T-helper 1 cell treated with Interleukin-12 subunit alpha and Interleukin-12 subunit beta and Interleukin-4 antibody, amounts not matched to agents 30 μg/mL and 1 μg/mL, for 36 hours (primary cell): ENCODE measurements around the gene PSMB7.

Source experiments
- H3K27ac Mint-ChIP-seq: one replicate; pipeline ENCODE4 v1.8.0; 2021; ENCODE audit warnings: mild to moderate bottlenecking, mixed read lengths
- H3K27me3 Mint-ChIP-seq: one replicate; pipeline ENCODE4 v1.8.0; 2021; ENCODE audit warnings: low read depth, mixed read lengths
- H3K36me3 Mint-ChIP-seq: one replicate; pipeline ENCODE4 v1.8.0; 2021; ENCODE audit warnings: low read depth, mixed read lengths
- H3K4me1 Mint-ChIP-seq: one replicate; pipeline ENCODE4 v1.8.0; 2021; ENCODE audit warnings: low read depth, mixed read lengths
- H3K4me3 Mint-ChIP-seq: one replicate; pipeline ENCODE4 v1.8.0; 2021; ENCODE audit warnings: mild to moderate bottlenecking, moderate library complexity, mixed read lengths
- H3K9me3 Mint-ChIP-seq: one replicate; pipeline ENCODE4 v1.8.0; 2021; ENCODE audit warnings: mixed read lengths

PSMB7 gene

DNA sequence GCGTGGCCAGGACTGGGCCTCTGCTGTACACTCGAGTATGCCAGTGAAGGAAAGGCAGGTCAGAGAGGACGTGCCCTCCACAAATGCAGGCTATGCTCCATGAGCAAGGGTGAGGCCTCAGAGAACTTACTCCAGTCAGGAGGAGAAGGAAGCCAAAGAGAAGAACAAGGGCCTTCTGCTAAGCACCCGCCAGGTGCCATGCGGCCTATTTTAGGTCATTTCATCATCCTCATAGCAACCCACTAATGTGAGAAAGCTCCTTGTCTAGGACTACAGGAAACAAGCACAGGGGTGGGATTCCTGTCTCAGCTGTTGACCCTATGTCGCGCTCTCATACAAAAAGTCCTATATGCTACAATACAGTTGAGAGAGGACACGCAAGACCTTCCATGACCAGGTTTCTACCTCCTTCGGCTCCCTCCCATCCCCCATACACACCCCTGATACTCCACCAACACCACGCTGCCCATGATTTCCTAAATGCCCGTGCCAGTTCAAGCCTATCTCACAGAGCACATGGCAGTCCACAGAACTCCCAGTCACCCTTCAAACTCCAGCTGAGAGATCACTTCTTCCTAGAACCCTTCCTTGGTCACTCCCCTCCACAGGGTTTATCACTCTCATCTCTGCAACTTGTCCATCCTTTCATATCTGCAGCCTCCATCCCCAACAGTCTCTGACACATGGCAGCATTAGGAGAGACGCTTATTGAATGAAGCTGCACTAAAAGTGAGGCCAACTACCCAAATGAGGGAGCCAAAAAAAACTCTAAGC is 26.8 kb downstream of the PSMB7 start:
- H3K4me3 Mint-ChIP-seq = no peak overlapping the region
- no peaks in the 10 kb centered on the region for H3K27me3 Mint-ChIP-seq
- H3K36me3 Mint-ChIP-seq = peaks cover 5% of the 10 kb centered on the region
- H3K9me3 Mint-ChIP-seq = no peaks in the 10 kb centered on the region
- H3K27ac Mint-ChIP-seq = no peak overlapping the region
- peaks cover 7% of the 10 kb centered on the region for H3K4me1 Mint-ChIP-seq

GRCh38 chr9:124386201-124386600 is 29.0 kb downstream of the PSMB7 start:
- Mint-ChIP-seq H3K9me3 (no peaks in the 10 kb centered on the region), H3K27ac (no peak overlapping the region), H3K36me3 (peaks cover 12% of the 10 kb centered on the region), H3K4me3 (no peak overlapping the region), H3K27me3 (no peaks in the 10 kb centered on the region), H3K4me1 (peaks cover 7% of the 10 kb centered on the region)

DNA sequence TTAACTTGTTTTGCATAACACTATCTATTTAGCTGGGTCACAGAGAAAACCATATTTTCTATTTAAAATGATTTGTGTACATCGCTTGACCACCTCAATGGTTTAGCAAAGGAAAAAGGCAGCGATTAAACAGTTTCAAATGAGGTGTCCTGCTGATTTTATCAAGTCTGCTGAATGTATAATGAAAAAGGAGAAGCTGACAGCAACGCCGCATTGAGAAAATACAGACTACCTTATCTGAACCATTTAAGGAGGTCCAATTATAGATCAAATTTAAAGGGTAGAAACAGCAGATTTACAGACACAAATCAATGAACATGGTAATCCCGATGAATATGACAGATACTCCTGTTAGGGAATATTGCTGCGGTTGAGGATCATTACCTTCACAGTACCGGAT is 29.6 kb downstream of the PSMB7 start:
- H3K9me3 Mint-ChIP-seq = no peaks in the 10 kb centered on the region
- H3K4me3 Mint-ChIP-seq = no peak overlapping the region
- H3K27ac Mint-ChIP-seq = no peak overlapping the region
- peaks cover 8% of the 10 kb centered on the region for H3K36me3 Mint-ChIP-seq
- no peaks in the 10 kb centered on the region for H3K27me3 Mint-ChIP-seq
- H3K4me1 Mint-ChIP-seq = peaks cover 4% of the 10 kb centered on the region

DNA sequence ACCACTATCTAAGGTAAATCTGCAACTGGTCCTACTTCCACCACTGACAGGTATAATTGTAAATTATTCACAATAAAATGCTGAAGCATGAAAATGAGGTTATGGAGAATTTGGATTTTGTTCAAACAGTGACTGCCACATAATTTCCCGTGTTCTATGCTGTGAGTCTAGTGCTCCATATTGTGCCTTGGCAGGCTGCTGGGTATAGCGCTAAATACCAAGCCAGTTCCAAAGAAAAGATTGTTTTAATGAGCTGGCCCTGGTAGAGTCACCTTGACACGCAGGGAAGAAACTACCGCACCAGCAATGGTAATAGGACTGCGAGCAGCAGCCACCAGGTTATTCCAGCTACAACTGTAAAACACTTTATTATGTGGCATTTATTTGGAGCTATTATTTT is 30.4 kb downstream of the PSMB7 start:
- Mint-ChIP-seq H3K9me3 (no peaks in the 10 kb centered on the region), H3K27me3 (no peaks in the 10 kb centered on the region), H3K4me3 (no peak overlapping the region), H3K36me3 (peaks cover 12% of the 10 kb centered on the region), H3K27ac (no peak overlapping the region), H3K4me1 (peaks cover 4% of the 10 kb centered on the region)

GRCh38 chr9:124384210-124384609 is 31.0 kb downstream of the PSMB7 start:
- no peak overlapping the region for H3K27ac Mint-ChIP-seq
- no peak overlapping the region for H3K4me3 Mint-ChIP-seq
- H3K4me1 Mint-ChIP-seq = peaks cover 4% of the 10 kb centered on the region
- H3K9me3 Mint-ChIP-seq = no peaks in the 10 kb centered on the region
- H3K36me3 Mint-ChIP-seq = peaks cover 15% of the 10 kb centered on the region
- H3K27me3 Mint-ChIP-seq = no peaks in the 10 kb centered on the region

DNA sequence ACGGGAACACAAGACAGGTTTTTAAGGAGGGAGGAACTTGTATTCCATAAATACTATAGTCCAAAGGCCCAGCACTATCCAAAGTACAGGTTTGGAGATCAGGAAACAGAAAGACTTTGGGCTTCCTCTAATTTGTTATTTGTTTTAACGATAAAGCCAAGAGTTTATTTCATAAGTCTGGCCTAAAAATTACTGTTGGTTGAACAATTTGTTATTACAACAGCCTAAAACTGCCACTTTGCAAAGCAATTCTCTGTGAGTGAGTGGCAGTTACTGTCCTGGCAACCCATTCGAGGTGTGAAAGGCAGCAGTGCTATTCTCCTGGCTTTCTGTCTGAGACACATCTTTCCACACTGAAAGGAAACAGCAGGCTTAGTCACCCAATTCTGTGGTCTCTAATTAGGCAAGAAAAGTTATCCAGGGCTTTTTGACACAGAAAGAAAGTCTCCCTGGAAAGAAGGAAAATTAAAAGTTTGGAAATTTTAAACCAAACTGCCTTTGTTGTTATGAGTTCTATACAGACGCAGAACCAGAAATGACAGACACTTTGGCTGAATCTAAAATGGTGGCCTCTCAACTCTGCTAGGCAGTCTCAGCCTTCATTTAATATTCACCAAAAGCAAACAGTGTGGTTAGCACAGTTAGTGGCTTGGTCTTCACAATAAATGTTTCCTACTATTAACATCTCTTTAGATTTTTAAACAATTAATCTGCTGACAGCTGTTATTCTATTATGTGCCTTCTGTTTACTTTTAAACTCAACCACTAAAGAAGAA is 33.9 kb downstream of the PSMB7 start:
- Mint-ChIP-seq H3K27me3 (no peaks in the 10 kb centered on the region), H3K9me3 (no peaks in the 10 kb centered on the region), H3K27ac (no peak overlapping the region)

GRCh38 chr9:124377551-124378406 is 37.5 kb downstream of the PSMB7 start:
- H3K27ac Mint-ChIP-seq = no peak overlapping the region
- no peaks in the 10 kb centered on the region for H3K9me3 Mint-ChIP-seq
- H3K4me3 Mint-ChIP-seq = no peak overlapping the region
- peaks cover 19% of the 10 kb centered on the region for H3K36me3 Mint-ChIP-seq
- H3K4me1 Mint-ChIP-seq = no peaks in the 10 kb centered on the region
- no peaks in the 10 kb centered on the region for H3K27me3 Mint-ChIP-seq

More for the DNA sequence above, 33.9 kb downstream of the PSMB7 start:
- Mint-ChIP-seq H3K4me1 (no peaks in the 10 kb centered on the region), H3K36me3 (peaks cover 20% of the 10 kb centered on the region), H3K4me3 (no peak overlapping the region)

- Mint-ChIP-seq H3K36me3 (peaks cover 16% of the 10 kb centered on the region), H3K27me3 (no peaks in the 10 kb centered on the region), H3K9me3 (no peaks in the 10 kb centered on the region), H3K27ac (no peak overlapping the region), H3K4me1 (peaks cover 3% of the 10 kb centered on the region), H3K4me3 (no peak overlapping the region)
Measured at GRCh38 chr9:124376329-124376728, 38.9 kb downstream of the PSMB7 start.

- Mint-ChIP-seq H3K27ac (no peak overlapping the region), H3K4me1 (peaks cover 3% of the 10 kb centered on the region), H3K36me3 (peaks cover 16% of the 10 kb centered on the region), H3K27me3 (no peaks in the 10 kb centered on the region), H3K4me3 (no peak overlapping the region), H3K9me3 (no peaks in the 10 kb centered on the region)
Measured at GRCh38 chr9:124375726-124376125, 39.5 kb downstream of the PSMB7 start.

GRCh38 chr9:124373851-124374250 is 41.4 kb downstream of the PSMB7 start:
- Mint-ChIP-seq H3K4me3 (no peak overlapping the region), H3K9me3 (no peaks in the 10 kb centered on the region), H3K4me1 (peaks cover 3% of the 10 kb centered on the region), H3K27ac (no peak overlapping the region), H3K36me3 (peaks cover 7% of the 10 kb centered on the region), H3K27me3 (no peaks in the 10 kb centered on the region)

GRCh38 chr9:124373386-124373785 is 41.9 kb downstream of the PSMB7 start:
- no peak overlapping the region for H3K4me3 Mint-ChIP-seq
- no peaks in the 10 kb centered on the region for H3K9me3 Mint-ChIP-seq
- H3K27ac Mint-ChIP-seq = no peak overlapping the region
- H3K4me1 Mint-ChIP-seq = peaks cover 3% of the 10 kb centered on the region
- H3K36me3 Mint-ChIP-seq = peaks cover 4% of the 10 kb centered on the region
- no peaks in the 10 kb centered on the region for H3K27me3 Mint-ChIP-seq

- H3K27me3 Mint-ChIP-seq = no peaks in the 10 kb centered on the region
- no peak overlapping the region for H3K27ac Mint-ChIP-seq
- peaks cover 4% of the 10 kb centered on the region for H3K36me3 Mint-ChIP-seq
- no peak overlapping the region for H3K4me3 Mint-ChIP-seq
- H3K9me3 Mint-ChIP-seq = no peaks in the 10 kb centered on the region
- H3K4me1 Mint-ChIP-seq = peaks cover 3% of the 10 kb centered on the region
Measured at GRCh38 chr9:124372038-124372437, 43.2 kb downstream of the PSMB7 start.

DNA sequence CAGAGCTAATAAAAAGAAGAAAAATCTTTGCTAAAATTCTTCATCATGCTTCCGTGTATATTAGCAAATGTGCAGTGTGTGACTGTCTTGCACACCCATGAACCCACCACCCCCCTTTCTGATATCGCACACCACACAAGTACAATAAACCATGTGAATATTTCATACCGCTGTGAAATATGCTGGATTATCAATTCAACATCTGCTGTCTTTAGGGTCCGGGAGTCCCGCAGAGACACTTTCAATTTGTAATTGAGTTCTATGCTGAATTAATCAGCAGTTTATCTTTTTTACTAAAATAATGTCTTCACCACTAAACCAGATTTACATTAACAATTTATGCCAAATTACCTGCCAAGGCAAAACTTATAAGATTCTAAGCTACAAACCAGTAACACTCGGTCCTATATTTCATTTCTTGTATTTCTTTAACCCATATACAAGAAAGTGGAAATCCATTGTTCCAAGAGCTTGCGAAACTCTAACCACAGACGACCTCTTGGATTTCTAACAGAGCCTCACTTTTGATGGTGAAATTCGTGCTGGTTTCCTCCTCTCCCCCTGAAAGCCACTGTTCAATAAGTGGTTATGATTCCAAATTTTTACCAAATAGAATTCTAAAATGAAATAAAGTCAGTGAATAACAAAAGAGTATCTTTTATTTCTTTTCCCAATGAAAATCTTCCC is 44.2 kb downstream of the PSMB7 start:
- H3K27me3 Mint-ChIP-seq = no peaks in the 10 kb centered on the region
- peaks cover 6% of the 10 kb centered on the region for H3K36me3 Mint-ChIP-seq
- H3K4me1 Mint-ChIP-seq = peaks cover 8% of the 10 kb centered on the region
- no peak overlapping the region for H3K4me3 Mint-ChIP-seq
- H3K27ac Mint-ChIP-seq = no peak overlapping the region
- no peaks in the 10 kb centered on the region for H3K9me3 Mint-ChIP-seq

DNA sequence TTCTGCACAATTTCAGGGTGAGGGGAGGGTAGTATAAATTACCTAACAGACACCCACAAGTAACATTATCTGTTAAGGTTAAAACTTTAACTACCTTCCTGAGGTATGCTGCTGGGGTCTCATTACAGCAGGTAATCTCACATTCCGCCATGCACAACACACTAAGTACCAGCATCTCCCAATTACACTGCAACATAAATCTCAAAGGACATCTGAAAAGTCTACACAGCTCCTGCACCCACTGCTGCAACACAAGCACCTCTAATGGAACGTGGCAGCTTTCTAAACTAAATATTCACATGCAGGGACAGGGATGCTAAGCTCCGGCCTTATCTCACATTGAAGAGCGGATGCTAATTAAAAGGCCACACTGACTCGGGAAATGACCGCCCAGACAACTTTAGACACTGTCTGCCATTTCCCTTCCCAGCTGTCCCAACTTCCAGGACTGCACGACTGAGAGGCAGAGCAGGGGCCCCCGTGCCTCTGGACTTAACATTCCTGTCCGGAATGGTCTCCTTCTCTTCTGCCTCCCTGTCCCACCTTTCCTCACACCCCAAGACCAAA is 45.9 kb downstream of the PSMB7 start:
- peaks cover 8% of the 10 kb centered on the region for H3K4me1 Mint-ChIP-seq
- H3K9me3 Mint-ChIP-seq = no peaks in the 10 kb centered on the region
- no peaks in the 10 kb centered on the region for H3K27me3 Mint-ChIP-seq
- H3K4me3 Mint-ChIP-seq = no peak overlapping the region
- H3K36me3 Mint-ChIP-seq = peaks cover 6% of the 10 kb centered on the region
- no peak overlapping the region for H3K27ac Mint-ChIP-seq
